Heart left ventricle (tissue), 13 donors: ENCODE results near the gene MAPK4.
"Not testable (repeated sequence)": the region's sequence is repeated elsewhere in the genome, so short reads cannot be mapped to it uniquely, and the experiment has no call there.

Experiments
- CTCF ChIP-seq, 12 donors: fragments of 200-600 bp; sonication (generic) in 4 of 12; IDR thresholded peaks; one replicate each; pipeline versions ENCODE4 v1.5.0 to v1.8.0; 2018 to 2022; ENCODE audit warnings: antibody characterized with exemption in 12 of 12, mild to moderate bottlenecking in 5 of 12
- POLR2A ChIP-seq, 2 donors: fragments of 450-650 bp; IDR thresholded peaks; one replicate each; pipeline ENCODE4 v1.6.1; 2017; ENCODE audit warnings: antibody characterized with exemption in 2 of 2, mild to moderate bottlenecking in 2 of 2, moderate library complexity in 2 of 2
- donor health status: ischemic (EF 13 %, LVEDD 7.1; RV severe dilation, severe dysfunction).
- donor health status: DM: no; HTN: yes; CAD: no.
- donor health status: DM: no; HTN: no; CAD: no.
- donor health status: ischemic (EF 25% LVEDD 6.9; RV normal size, moderate dysfunction).
- donor health status: ischemic (EF 25% LVEDD 5.7; RV mildly dilated, moderate dysfunction).
- donor health status: ischemic (EF 35%, LVEDD 5.7; RV mildly dilated, moderate dysfunction).
- donor health status: nonischemic (EF 11% LVEDD 7.7; RV severe dilation, severe dysfunction).
- donor health status: DM: yes; HTN: yes; CAD: no.
- donor health status: PGD.
- donor health status: ischemic (EF 29% LVEDD 5.4; RV normal size, mild dysfunction).
- donor health status: nonischemic (EF 23%, LVEDD 6.1; RV moderate dilation, normal function).

- not testable (repeated sequence) for TF ChIP-seq CTCF, POLR2A (IDR thresholded peaks at IDR 0.05)
Observed at GRCh38 chr18:50707297-50707696, 147.4 kb downstream of the MAPK4 start.
